Heart right ventricle (tissue), 16 donors: Measurements from ENCODE around the gene GJA10. TPM values are rescaled to one million over a fixed set of nuclear protein-coding genes. Genes with fewer than 3 reads are reported as not detected.
"Not testable (repeated sequence)": the region's sequence is repeated elsewhere in the genome, so short reads cannot be mapped to it uniquely, and the experiment has no call there.

ENCODE experiments used
- ATAC-seq, 8 donors: fragments of 200-7000 bp; cut with Tn5 transposase; one replicate each; pipeline ENCODE4 v1.9.1; 2020; ENCODE audit warnings: mild to moderate bottlenecking in 8 of 8, moderate library complexity in 8 of 8, moderate number of reproducible peaks in 1 of 8
- DNase-seq, 2 donors: peaks; one replicate each; pipeline ENCODE4 v3.0.0-alpha.2; 2020
- H3K27ac ChIP-seq, 10 donors: fragments of 200-600 bp; sonication (generic) in 2 of 10; one replicate each; pipeline versions ENCODE4 v1.5.0 to v1.8.0; 2020 to 2022; ENCODE audit warnings: mild to moderate bottlenecking in 3 of 10
- H3K27me3 ChIP-seq, 7 donors: fragments of 200-600 bp; one replicate each; pipeline ENCODE4 v1.8.0; 2021 to 2022; ENCODE audit warnings: mild to moderate bottlenecking in 2 of 7
- H3K36me3 ChIP-seq, 9 donors: fragments of 200-600 bp; sonication (generic) in 1 of 9; one replicate each; pipeline versions ENCODE4 v1.5.0 to v1.8.0; 2020 to 2022; ENCODE audit warnings: mild to moderate bottlenecking in 2 of 9
- H3K4me1 ChIP-seq, 9 donors: fragments of 200-600 bp; sonication (generic) in 1 of 9; one replicate each; pipeline versions ENCODE4 v1.5.0 to v1.8.0; 2020 to 2022; ENCODE audit warnings: mild to moderate bottlenecking in 4 of 9
- H3K4me3 ChIP-seq, 10 donors: fragments of 200-600 bp; sonication (generic) in 2 of 10; one replicate each; pipeline versions ENCODE4 v1.5.0 to v1.8.0; 2020 to 2022; ENCODE audit warnings: mild to moderate bottlenecking in 7 of 10, moderate library complexity in 2 of 10
- H3K9me3 ChIP-seq, 11 donors: fragments of 200-600 bp in 10 of 11; sonication (generic) in 2 of 11; one replicate each; pipeline versions ENCODE4 v1.5.0 to v1.8.0; 2013 to 2022; ENCODE audit warnings: mild to moderate bottlenecking in 2 of 11, control low read depth in 1 of 11, moderate library complexity in 1 of 11
- CTCF ChIP-seq, 9 donors: fragments of 200-600 bp; sonication (generic) in 2 of 9; IDR thresholded peaks; one replicate each; pipeline versions ENCODE4 v1.5.0 to v1.8.0; 2021 to 2022; ENCODE audit warnings: antibody characterized with exemption in 9 of 9, mild to moderate bottlenecking in 5 of 9, moderate library complexity in 1 of 9
- WGBS, 2 donors: extraction: QIAGEN DNeasy Blood & Tissue Kit; methylation state at CpG; one replicate each; pipeline ENCODE4 v1.1.7; 2013; ENCODE audit warnings: inconsistent platforms in 1 of 2; 5-methylcytosine and 5-hydroxymethylcytosine counted together
- intact Hi-C, 10 donors: fragments of 100-400 bp; cut with DNase I; formaldehyde crosslinking; loops; one replicate each; pipeline versions ENCODE4 v1.11.1 to v1.14.2; 2022
- long read RNA-seq, 3 donors: library from polyadenylated mRNA; unstranded; transcript quantifications; one replicate each; pipeline ENCODE4 v2.0.0, GENCODE V29; 2020 to 2021
- polyA plus RNA-seq, 2 donors: library from polyadenylated mRNA; stranded (reverse); fragments of 200-250 nt; gene quantifications; one replicate each; pipeline ENCODE4 v1.2.3, GENCODE V29; 2013
- total RNA-seq, 10 donors: library from RNA; stranded (reverse); fragmentation: NEBNext Ultra II Directional in 3 of 10; extraction: Animal tissue kit (Norgen Biotek cat#: 25700) in 3 of 10; gene quantifications; one replicate each; pipeline versions ENCODE4 v1.2.1 to v1.2.4, GENCODE V29; 2021 to 2023
- donor health status: Arrhythmogenic right ventricular cardiomyopathy.
- donor health status: ischemic (EF 13 %, LVEDD 7.1; RV severe dilation, severe dysfunction).
- donor health status: healthy with polysubstance abuse.
- donor health status: DM: no; HTN: yes; CAD: no.
- donor health status: DM: no; HTN: no; CAD: no.
- donor health status: ischemic (EF 25% LVEDD 6.9; RV normal size, moderate dysfunction).
- donor health status: ischemic (EF 25% LVEDD 5.7; RV mildly dilated, moderate dysfunction).
- donor health status: healthy.
- donor health status: DM: yes; HTN: yes; CAD: no.
- donor health status: Ischemic cardiomyopathy.
- donor health status: ischemic (EF 35%, LVEDD 5.7; RV mildly dilated, moderate dysfunction).
- donor health status: nonischemic (EF 11% LVEDD 7.7; RV severe dilation, severe dysfunction).
- donor health status: DM: yes; HTN: yes; CAD: no.
- donor health status: PGD.
- donor health status: ischemic (EF 29% LVEDD 5.4; RV normal size, mild dysfunction).
- donor health status: nonischemic (EF 23%, LVEDD 6.1; RV moderate dilation, normal function).

The GJA10 gene
- total RNA-seq (not detected), polyA plus RNA-seq (not detected)
- long read RNA-seq, donor 1 = 0 reads
- long read RNA-seq, donor 2 = 0 reads
- long read RNA-seq, donor 3 = 0 reads

GRCh38 chr6:89894169-89894568 is at the start of gene GJA10:
Gene GJA10 (plus strand): TSS chr6:89894469. CDS start chr6:89894469, 0 bp downstream.
- DNase-seq = no peak
- Histone ChIP-seq H3K4me3 (no peak within 1 kb of the TSS), H3K4me1 (no peaks in the 10 kb centered on the region), H3K36me3 (no peaks in the 10 kb centered on the region), H3K9me3 (no peaks in the 10 kb centered on the region), H3K27ac (no peak within 1 kb of the TSS), H3K27me3 (peaks cover 0 to 56% (median 40%) of the 10 kb centered on the region in 7 donors)
- 95 to 98% methylated on average over 1 of the region's 1 CpG for WGBS, 2 donors
- intact Hi-C loops = no loop called here
- no peak for TF ChIP-seq CTCF (IDR thresholded peaks at IDR 0.05)
- no peak for ATAC-seq

GRCh38 chr6:89847513-89847912 is 46.8 kb upstream of the GJA10 start:
- DNase-seq, ATAC-seq, intact Hi-C loops, H3K27ac ChIP-seq, H3K4me3 ChIP-seq, H3K27me3 ChIP-seq, H3K9me3 ChIP-seq: not testable (repeated sequence)
- 92 to 96% methylated on average over 5 of the region's 5 CpGs for WGBS, 2 donors
- Histone ChIP-seq H3K36me3 (peaks cover 0 to 68% (median 5%) of the 10 kb centered on the region in 9 donors), H3K4me1 (peaks cover 0 to 20% (median 12%) of the 10 kb centered on the region in 9 donors)

GRCh38 chr6:89853068-89853467 is 41.2 kb upstream of the GJA10 start:
- WGBS, 2 donors = 98 to 100% methylated on average over 1 of the region's 1 CpG
- Histone ChIP-seq H3K4me3 (no peak overlapping the region), H3K9me3 (no peaks in the 10 kb centered on the region), H3K36me3 (peaks cover 0 to 96% (median 38%) of the 10 kb centered on the region in 9 donors), H3K27me3 (no peaks in the 10 kb centered on the region), H3K4me1 (no peaks in the 10 kb centered on the region), H3K27ac (no peak overlapping the region)
- intact Hi-C loops = no loop called here
- DNase-seq (no peak), ATAC-seq (no peak)
- TF ChIP-seq CTCF (IDR thresholded peaks at IDR 0.05) = no peak

- Histone ChIP-seq H3K27me3 (no peaks in the 10 kb centered on the region), H3K27ac (no peak overlapping the region), H3K4me1 (no peaks in the 10 kb centered on the region), H3K9me3 (no peaks in the 10 kb centered on the region), H3K4me3 (no peak overlapping the region), H3K36me3 (peaks cover 0 to 100% (median 79%) of the 10 kb centered on the region in 9 donors)
- WGBS, 2 donors = 89 to 93% methylated on average over 1 of the region's 1 CpG
- intact Hi-C loops = loop anchor here in 1 of 10 donors (5.0 kb wide), 1 partner anchor 424 kb away; no protein-coding TSS in a partner anchor
- DNase-seq (no peak), ATAC-seq (no peak)
- TF ChIP-seq CTCF (IDR thresholded peaks at IDR 0.05) = no peak
Observed at GRCh38 chr6:89858041-89858440, 36.2 kb upstream of the GJA10 start.

- H3K4me1 ChIP-seq = no peaks in the 10 kb centered on the region
- H3K4me3 ChIP-seq = no peak overlapping the region
- TF ChIP-seq CTCF (IDR thresholded peaks at IDR 0.05) = no peak
- intact Hi-C loops = loop anchor here in 1 of 10 donors (5.0 kb wide), 1 partner anchor 423 kb away; no protein-coding TSS in a partner anchor
- WGBS, 2 donors = 95 to 97% methylated on average over 4 of the region's 4 CpGs
- ATAC-seq = no peak
- no peaks in the 10 kb centered on the region for H3K9me3 ChIP-seq
- peaks cover 0 to 100% (median 76%) of the 10 kb centered on the region in 9 donors for H3K36me3 ChIP-seq
- H3K27me3 ChIP-seq = no peaks in the 10 kb centered on the region
- no peak overlapping the region for H3K27ac ChIP-seq
- no peak for DNase-seq
Observed at GRCh38 chr6:89859744-89860143, 34.5 kb upstream of the GJA10 start.
